GM19372 (cell line): ENCODE data around the gene PLA2G2F.
"Not testable (repeated sequence)": the region's sequence is repeated elsewhere in the genome, so short reads cannot be mapped to it uniquely, and the experiment has no call there.

Experiments used
- ATAC-seq: cut with Tn5 transposase; IDR thresholded peaks from one replicate; pipeline ENCODE4 v1.9.1; 2021; ENCODE audit warnings: mild to moderate bottlenecking, low read depth, moderate library complexity; ENCODE audit not compliant: unreplicated experiment

PLA2G2F gene

GRCh38 chr1:20112279-20113000 lies 26.7 kb upstream of the PLA2G2F start:
- ATAC-seq = no peak

- no peak for ATAC-seq
These were observed 25.0 kb upstream of the PLA2G2F start for GRCh38 chr1:20114021-20114648.

GRCh38 chr1:20115479-20115878 lies 23.6 kb upstream of the PLA2G2F start:
- ATAC-seq = no peak

GRCh38 chr1:20115916-20116315 lies 23.2 kb upstream of the PLA2G2F start:
- ATAC-seq = no peak

- ATAC-seq = no peak
These were observed 21.9 kb upstream of the PLA2G2F start for GRCh38 chr1:20117236-20117635.

GRCh38 chr1:20119347-20119746 lies 19.8 kb upstream of the PLA2G2F start, which contains the start of gene PLA2G2D:
TSS of gene PLA2G2D (minus strand) at chr1:20119536. CDS start at chr1:20119498, 38 bp downstream.
- no peak for ATAC-seq

GRCh38 chr1:20120796-20121195 lies 18.3 kb upstream of the PLA2G2F start:
- ATAC-seq = no peak

GRCh38 chr1:20123722-20124455 lies 15.2 kb upstream of the PLA2G2F start:
- ATAC-seq = no peak

GRCh38 chr1:20124456-20125057 lies 14.6 kb upstream of the PLA2G2F start:
- no peak for ATAC-seq

- ATAC-seq = no peak
These were observed 14.0 kb upstream of the PLA2G2F start for GRCh38 chr1:20125100-20125499.

GRCh38 chr1:20126041-20126805 lies 12.9 kb upstream of the PLA2G2F start:
- no peak for ATAC-seq

- no peak for ATAC-seq
These were observed 12.2 kb upstream of the PLA2G2F start for GRCh38 chr1:20126806-20127440.

- ATAC-seq = not testable (repeated sequence)
These were observed 8.6 kb upstream of the PLA2G2F start for GRCh38 chr1:20130518-20130917.

- no peak for ATAC-seq
These were observed 4.1 kb upstream of the PLA2G2F start for GRCh38 chr1:20134995-20135394.

- ATAC-seq = no peak
These were observed 2.9 kb upstream of the PLA2G2F start for GRCh38 chr1:20136249-20136648.

- ATAC-seq = no peak
These were observed 2.1 kb upstream of the PLA2G2F start for GRCh38 chr1:20137055-20137454.

- ATAC-seq = no peak
These were observed 1.5 kb upstream of the PLA2G2F start for GRCh38 chr1:20137604-20138003.

- no peak for ATAC-seq
These were observed 777 bp upstream of the PLA2G2F start for GRCh38 chr1:20138346-20138745.

GRCh38 chr1:20139776-20140612 lies 871 bp downstream of the PLA2G2F start:
- ATAC-seq = no peak
